GM23248 (cell line): ENCODE measurements around the gene EBI3.
"Not testable (repeated sequence)": the region's sequence is repeated elsewhere in the genome, so short reads cannot be mapped to it uniquely, and the experiment has no call there.

Experiments used
- EZH2 ChIP-seq: fragments of 200-600 bp; sonication (generic); IDR thresholded peaks from 2 replicates; pipeline ENCODE4 v1.6.1; 2018; ENCODE audit warnings: antibody characterized with exemption, mild to moderate bottlenecking; ENCODE audit not compliant: insufficient read depth, poor library complexity, severe bottlenecking
- EZH2phosphoT487 ChIP-seq: fragments of 200-600 bp; sonication (generic); IDR thresholded peaks from 2 replicates; pipeline ENCODE4 v1.6.1; 2018; ENCODE audit warnings: antibody characterized with exemption, moderate library complexity, mild to moderate bottlenecking, low read depth; ENCODE audit not compliant: insufficient read depth

- TF ChIP-seq EZH2, EZH2phosphoT487: not testable (repeated sequence)
Observed at GRCh38 chr19:4237510-4237909, 8.2 kb downstream of the EBI3 start.
